Endothelial cell of umbilical vein (primary cell): ENCODE measurements around the gene CELSR3. TPM values are rescaled to one million over a fixed set of nuclear protein-coding genes. Genes with fewer than 3 reads are reported as not detected.

ENCODE experiments used
- BruUV-seq: library from RNA; stranded (reverse); fragments of 400-500 nt; replicated peaks from 2 replicates; lab custom pipeline; 2021; lab: Mats Ljungman, UMichigan
- CTCF ChIA-PET: fragments of 300-600, 350-600 bp; sonication (Branson Sonifier 250); formaldehyde crosslinking; loops from one replicate; lab custom pipeline; 2021; ENCODE audit warnings: antibody characterized with exemption, inconsistent platforms; lab: Charles Lee
- POLR2A ChIA-PET: fragments of 300-600, 350-600 bp; sonication (Branson Sonifier 250); formaldehyde crosslinking; loops from one replicate; lab custom pipeline; 2021; ENCODE audit warnings: antibody characterized with exemption, inconsistent platforms; lab: Charles Lee
- DNase-seq: peaks from one replicate; pipeline ENCODE4 v3.0.0-alpha.2; 2011; ENCODE audit warnings: low read depth, low spot score
- FAIRE-seq: peaks from 2 replicates; lab custom pipeline; 2011; peaks lifted over from hg19 to GRCh38; lab: Jason Lieb, UNC
- H2AFZ ChIP-seq: 2 replicates; pipeline ENCODE4 v1.6.0; 2012; ENCODE audit warnings: low read depth, low read length, control low read depth, inconsistent platforms
- H3K27ac ChIP-seq: 2 replicates; pipeline ENCODE4 v1.5.1; 2011; ENCODE audit warnings: low read depth, mild to moderate bottlenecking, control low read depth, low read length, moderate library complexity; ENCODE audit not compliant: insufficient read depth
- H3K27me3 ChIP-seq, 2 experiments: 2 replicates each; pipeline versions ENCODE4 v1.6.0 to v1.6.1; 2011; ENCODE audit warnings: low read length in 2 of 2, mixed read lengths in 1 of 2; ENCODE audit not compliant: control insufficient read depth in 2 of 2, insufficient read depth in 2 of 2
- H3K36me3 ChIP-seq, 2 experiments: 2 replicates in 1 of 2; 3 replicates in 1 of 2; pipeline ENCODE4 v1.5.1; 2011; ENCODE audit warnings: low read length in 2 of 2, mild to moderate bottlenecking in 1 of 2, moderate library complexity in 1 of 2; ENCODE audit not compliant: control insufficient read depth in 2 of 2, insufficient read depth in 2 of 2; ENCODE audit errors: extremely low read depth in 1 of 2
- H3K4me1 ChIP-seq: 3 replicates; pipeline ENCODE4 v1.5.1; 2011; ENCODE audit warnings: mild to moderate bottlenecking, low read length; ENCODE audit not compliant: control insufficient read depth, insufficient read depth; ENCODE audit errors: extremely low read depth
- H3K4me2 ChIP-seq: 2 replicates; pipeline ENCODE4 v1.6.1; 2011; ENCODE audit warnings: low read length, control low read depth, mixed read lengths; ENCODE audit not compliant: insufficient read depth
- H3K4me3 ChIP-seq, 3 experiments: fragments of 200-600 bp in 1 of 3; sonication (generic), shearing (Covaris generic) in 1 of 3; replicated peaks in 1 of 3; 2 replicates each; pipeline ENCODE4 v1.5.1; 2011 to 2016; ENCODE audit warnings: control low read depth in 3 of 3, low read length in 3 of 3, mild to moderate bottlenecking in 2 of 3, inconsistent platforms in 1 of 3, low read depth in 1 of 3, moderate library complexity in 1 of 3; ENCODE audit not compliant: insufficient read depth in 1 of 3
- H3K79me2 ChIP-seq: 2 replicates; pipeline ENCODE4 v1.6.0; 2012; ENCODE audit warnings: low read length, inconsistent platforms; ENCODE audit not compliant: control insufficient read depth, insufficient read depth
- H3K9ac ChIP-seq: replicated peaks from 2 replicates; pipeline ENCODE3; 2011; ENCODE audit warnings: low read length, control low read depth; ENCODE audit not compliant: insufficient read depth; ENCODE audit errors: extremely low read depth
- H3K9me1 ChIP-seq: replicated peaks from 3 replicates; pipeline ENCODE4 v1.6.0; 2011; ENCODE audit warnings: mild to moderate bottlenecking, low read length; ENCODE audit not compliant: control insufficient read depth, insufficient read depth; ENCODE audit errors: extremely low read depth
- H3K9me3 ChIP-seq: replicated peaks from 2 replicates; pipeline ENCODE4 v1.5.1; 2012; ENCODE audit warnings: low read length, inconsistent platforms; ENCODE audit not compliant: control insufficient read depth, insufficient read depth
- H4K20me1 ChIP-seq: replicated peaks from 2 replicates; pipeline ENCODE3; 2011; ENCODE audit warnings: mild to moderate bottlenecking, low read length; ENCODE audit not compliant: control insufficient read depth, insufficient read depth; ENCODE audit errors: extremely low read depth
- EZH2 ChIP-seq: IDR thresholded peaks from 2 replicates; pipeline ENCODE4 v1.6.1; 2012; ENCODE audit warnings: borderline replicate concordance, low read depth, mild to moderate bottlenecking, moderate library complexity, low read length, inconsistent platforms; ENCODE audit not compliant: severe bottlenecking
- FOS ChIP-seq: IDR thresholded peaks from 2 replicates; pipeline ENCODE4 v1.6.1; 2011; ENCODE audit warnings: mild to moderate bottlenecking, low read length, moderate library complexity, borderline replicate concordance; ENCODE audit not compliant: insufficient read depth
- GATA2 ChIP-seq: IDR thresholded peaks from 2 replicates; pipeline ENCODE4 v1.7.0; 2011; ENCODE audit warnings: low read depth, mild to moderate bottlenecking, moderate library complexity, mixed read lengths, low read length; ENCODE audit not compliant: insufficient read length, insufficient read depth
- JUN ChIP-seq: IDR thresholded peaks from 2 replicates; pipeline ENCODE4 v1.6.1; 2011; ENCODE audit warnings: borderline replicate concordance, low read depth; ENCODE audit not compliant: insufficient read length, insufficient read depth
- MYC ChIP-seq: IDR thresholded peaks from one replicate; pipeline ENCODE4 v1.6.1; 2011; ENCODE audit warnings: mild to moderate bottlenecking, low read depth, low read length
- POLR2A ChIP-seq: IDR thresholded peaks from 2 replicates; pipeline ENCODE4 v1.6.1; 2012; ENCODE audit warnings: low read depth, mild to moderate bottlenecking, control low read depth, low read length
- POLR2AphosphoS5 ChIP-seq: IDR thresholded peaks from 2 replicates; pipeline ENCODE4 v1.6.1; 2012; ENCODE audit warnings: low read depth, mild to moderate bottlenecking, control low read depth, low read length, moderate library complexity; ENCODE audit not compliant: insufficient read depth
- dilution Hi-C: fragments of 300-500 bp; cut with MboI; formaldehyde crosslinking; loops from one replicate; pipeline ENCODE4 v1.15.0; 2019; ENCODE audit warnings: low sequenced_read_pairs; ENCODE audit not compliant: extremely low pct_ligation_motif_present
- intact Hi-C: fragments of 100-400 bp; cut with micrococcal nuclease; formaldehyde crosslinking; loops from one replicate; pipeline ENCODE4 v1.10.0; 2022
- polyA plus RNA-seq, 4 experiments: library from polyadenylated mRNA; depleted of rRNA in 3 of 4; stranded (reverse) in 3 of 4; unstranded in 1 of 4; fragments of >200 nt; gene quantifications; 2 replicates each; pipeline versions ENCODE4 v1.2.1 to v1.2.3, GENCODE V29; 2011 to 2012; ENCODE audit warnings: missing spikeins in 1 of 4
- total RNA-seq: library from RNA; stranded (reverse); gene quantifications from 2 replicates; pipeline ENCODE4 v1.2.3, GENCODE V29; 2021
- TF ChIP-seq, protein P1 (sequence below), 2 donors: IDR thresholded peaks; 1 replicate in 1 of 2; 2 replicates in 1 of 2; pipeline ENCODE4 v1.5.1; 2011; ENCODE audit warnings: low read length in 2 of 2, mild to moderate bottlenecking in 2 of 2, moderate library complexity in 2 of 2, control low read depth in 1 of 2, inconsistent platforms in 1 of 2, low read depth in 1 of 2; ENCODE audit not compliant: insufficient read depth in 1 of 2; ENCODE audit errors: extremely low read depth in 1 of 2
- TF ChIP-seq, protein P2 (sequence below): IDR thresholded peaks from 2 replicates; pipeline ENCODE4 v1.6.1; 2011; ENCODE audit not compliant: insufficient read depth, insufficient read length

The CELSR3 gene
- total and polyA plus RNA-seq, 2 donors (not counting 3 experiments of a cell fraction or from before 2014, with no cell fraction given): 0.25 to 0.71 TPM

DNA sequence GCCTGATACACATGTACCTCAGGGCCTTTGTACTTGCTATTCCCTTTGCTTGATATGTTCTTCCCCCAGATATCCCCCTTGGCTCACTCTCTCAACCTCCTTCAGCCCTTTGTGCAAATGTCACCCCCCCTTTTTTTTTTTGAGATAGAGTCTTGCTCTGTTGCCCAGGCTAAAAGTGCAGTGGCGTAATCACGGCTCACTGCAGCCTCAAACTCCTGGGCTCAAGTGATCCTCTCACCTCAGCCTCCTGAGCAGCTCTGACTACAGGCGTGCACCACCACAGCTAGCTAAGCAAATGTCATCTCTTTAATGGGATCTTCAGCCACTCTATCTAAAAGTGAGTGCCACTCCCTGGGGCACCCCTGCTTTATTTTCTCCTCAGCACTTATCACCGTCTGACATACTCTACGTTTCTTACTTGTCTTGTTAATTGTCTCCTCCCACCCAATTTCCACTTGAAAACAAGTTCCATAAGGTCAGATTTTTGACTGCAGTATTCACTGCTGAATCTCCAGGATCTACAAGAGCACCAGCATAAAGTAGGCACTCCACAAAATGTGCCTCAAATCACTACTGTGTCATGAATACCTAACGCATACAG lies 39.7 kb upstream of the CELSR3 start:
- DNase-seq: no peak
- Histone ChIP-seq H3K79me2 (peaks cover 94% of the 10 kb centered on the region), H3K9me1 (no peaks in the 10 kb centered on the region), H3K27ac (no peak overlapping the region), H3K4me1 (peaks cover 3% of the 10 kb centered on the region), H2AFZ (no peak overlapping the region), H4K20me1 (peaks cover 24% of the 10 kb centered on the region), H3K4me3 (no peak overlapping the region), H3K4me2 (no peak overlapping the region), H3K9ac (no peak overlapping the region), H3K9me3 (no peaks in the 10 kb centered on the region), H3K36me3 (peaks cover 7 to 10% of the 10 kb centered on the region in 2 experiments), H3K27me3 (no peaks in the 10 kb centered on the region)
- BruUV-seq: no TSS peak
- dilution Hi-C loops (no loop called here), intact Hi-C loops (no loop called here)
- ChIA-PET CTCF (interaction anchor here (1.0 kb wide), 1 partner anchor 14 kb away, joined by 3 read pairs; no protein-coding TSS in a partner anchor), POLR2A (no interaction called here)
- TF ChIP-seq, protein P1, sequence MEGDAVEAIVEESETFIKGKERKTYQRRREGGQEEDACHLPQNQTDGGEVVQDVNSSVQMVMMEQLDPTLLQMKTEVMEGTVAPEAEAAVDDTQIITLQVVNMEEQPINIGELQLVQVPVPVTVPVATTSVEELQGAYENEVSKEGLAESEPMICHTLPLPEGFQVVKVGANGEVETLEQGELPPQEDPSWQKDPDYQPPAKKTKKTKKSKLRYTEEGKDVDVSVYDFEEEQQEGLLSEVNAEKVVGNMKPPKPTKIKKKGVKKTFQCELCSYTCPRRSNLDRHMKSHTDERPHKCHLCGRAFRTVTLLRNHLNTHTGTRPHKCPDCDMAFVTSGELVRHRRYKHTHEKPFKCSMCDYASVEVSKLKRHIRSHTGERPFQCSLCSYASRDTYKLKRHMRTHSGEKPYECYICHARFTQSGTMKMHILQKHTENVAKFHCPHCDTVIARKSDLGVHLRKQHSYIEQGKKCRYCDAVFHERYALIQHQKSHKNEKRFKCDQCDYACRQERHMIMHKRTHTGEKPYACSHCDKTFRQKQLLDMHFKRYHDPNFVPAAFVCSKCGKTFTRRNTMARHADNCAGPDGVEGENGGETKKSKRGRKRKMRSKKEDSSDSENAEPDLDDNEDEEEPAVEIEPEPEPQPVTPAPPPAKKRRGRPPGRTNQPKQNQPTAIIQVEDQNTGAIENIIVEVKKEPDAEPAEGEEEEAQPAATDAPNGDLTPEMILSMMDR (IDR thresholded peaks at IDR 0.05; ENCODE audit: extremely low read depth in 1 of 2, insufficient read depth in 1 of 2, low read depth in 1 of 2, low read length in 2 of 2): no peak
- no peak for FAIRE-seq

DNA sequence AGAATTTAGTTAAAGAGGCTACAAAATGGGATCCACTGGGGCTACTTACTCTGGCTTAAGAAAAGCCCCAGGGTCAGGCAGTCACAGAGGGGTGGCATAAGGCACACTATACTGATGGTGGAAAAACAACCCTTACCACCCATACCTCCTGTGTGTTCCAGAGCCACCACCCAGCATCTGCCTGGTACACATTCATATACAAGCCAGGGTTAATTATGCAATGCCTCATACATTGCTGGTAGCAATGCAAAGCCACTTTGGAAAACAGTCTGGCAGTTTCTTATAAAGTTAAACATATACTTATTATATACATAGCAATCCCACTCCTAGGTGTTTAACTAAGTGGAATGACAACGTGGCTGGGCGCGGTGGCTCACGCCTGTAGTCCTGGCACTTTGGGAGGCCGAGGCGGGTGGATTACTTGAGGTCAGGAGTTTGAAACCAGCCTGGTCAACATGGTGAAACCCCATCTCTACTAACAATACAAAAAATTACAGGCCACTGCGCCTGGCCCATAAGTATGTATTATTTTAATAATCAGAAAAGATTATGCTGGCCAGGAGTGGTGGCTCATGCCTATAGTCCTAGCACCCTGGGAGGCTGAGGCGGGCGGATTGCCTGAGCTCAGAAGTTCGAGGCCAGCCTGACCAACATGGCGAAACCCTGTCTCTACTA lies 38.2 kb upstream of the CELSR3 start:
- Histone ChIP-seq H3K79me2 (peaks cover 91% of the 10 kb centered on the region), H3K27me3 (no peaks in the 10 kb centered on the region), H3K36me3 (peaks cover 5 to 10% of the 10 kb centered on the region in 2 experiments), H3K4me2 (no peak overlapping the region), H3K9ac (no peak overlapping the region), H3K27ac (no peak overlapping the region), H4K20me1 (peaks cover 20% of the 10 kb centered on the region), H2AFZ (no peak overlapping the region), H3K4me3 (no peak overlapping the region), H3K9me1 (no peaks in the 10 kb centered on the region), H3K9me3 (no peaks in the 10 kb centered on the region), H3K4me1 (peaks cover 5% of the 10 kb centered on the region)
- CTCF ChIA-PET: interaction anchor here (1.1 kb wide), 1 partner anchor 15 kb away, joined by 4 read pairs; the partner anchor contains the start of gene NCKIPSD
- FAIRE-seq (no peak), DNase-seq (no peak)
- intact Hi-C loops (no loop called here), dilution Hi-C loops (no loop called here)
- POLR2A ChIA-PET: no interaction called here
- TF ChIP-seq, protein P1 (IDR thresholded peaks at IDR 0.05; ENCODE audit: extremely low read depth in 1 of 2, insufficient read depth in 1 of 2, low read depth in 1 of 2, low read length in 2 of 2): no peak
- TF ChIP-seq POLR2A (no peak), MYC (no peak), GATA2 (no peak), FOS (no peak), EZH2 (no peak), JUN (no peak), POLR2AphosphoS5 (no peak)
- TF ChIP-seq, protein P2, sequence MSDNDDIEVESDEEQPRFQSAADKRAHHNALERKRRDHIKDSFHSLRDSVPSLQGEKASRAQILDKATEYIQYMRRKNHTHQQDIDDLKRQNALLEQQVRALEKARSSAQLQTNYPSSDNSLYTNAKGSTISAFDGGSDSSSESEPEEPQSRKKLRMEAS: no peak
- no TSS peak for BruUV-seq
